PC-9 (cell line): ENCODE data around the gene GABARAP.

Experiments
- CTCF ChIP-seq: fragments of 200-600 bp; sonication (generic); conservative IDR thresholded peaks from 2 replicates; pipeline ENCODE4 v1.6.1; 2017; ENCODE audit warnings: mixed run types, antibody characterized with exemption, mild to moderate bottlenecking, moderate library complexity
- EZH2 ChIP-seq: fragments of 200-600 bp; sonication (generic); IDR thresholded peaks from 2 replicates; pipeline ENCODE4 v1.8.0; 2017; ENCODE audit warnings: antibody characterized with exemption, low read depth

- no peak for TF ChIP-seq CTCF
- no peak for TF ChIP-seq EZH2
Measured at GRCh38 chr17:7191571-7192270, 50.5 kb downstream of the GABARAP start.
